ENCODE measurements around the gene CLCN2. TPM values are rescaled to one million over a fixed set of nuclear protein-coding genes. Genes with fewer than 3 reads are reported as not detected.

CLCN2 gene
- polyA plus RNA-seq, 2 of the 4 experiments (the other 2 are of a cell fraction), result 2.2 to 5.4 TPM

- DNase-seq (ENCODE audit: low read depth in 1 of 2, low spot score in 1 of 2) (no peak), FAIRE-seq (no peak), ATAC-seq (no peak)
- Histone ChIP-seq H3K4me3 (no peak overlapping the region), H3K9me3 (no peaks in the 10 kb centered on the region), H3K4me2 (no peak overlapping the region), H3K4me1 (peaks cover 44% of the 10 kb centered on the region), H3K27ac (peak overlapping the region in 1 of 2 experiments; percentile 40; a peak in 1 of 6 replicates)
- POLR2A ChIA-PET, result no interaction called here
- WGBS (ENCODE audit: missing lambda C conversion rate), result 93% methylated on average over 5 of the region's 5 CpGs
- no peak for TF ChIP-seq ZC3H11A (IDR thresholded peaks at IDR 0.05)
- no peak for TF ChIP-seq NFE2L2 (conservative IDR thresholded peaks at IDR 0.05; ENCODE audit: low read length)
- TF ChIP-seq RNF2 (IDR thresholded peaks at IDR 0.05; ENCODE audit: borderline replicate concordance, low read depth), result no peak
- TF ChIP-seq GATA3 (IDR thresholded peaks at IDR 0.05; ENCODE audit: borderline replicate concordance), result no peak
- TF ChIP-seq RAD21 (conservative IDR thresholded peaks at IDR 0.05 in 1 of 2, IDR thresholded peaks at IDR 0.05 in 1 of 2), result no peak
- no peak for TF ChIP-seq HDAC2 (IDR thresholded peaks at IDR 0.05)
- no peak for TF ChIP-seq NR3C1 (IDR thresholded peaks at IDR 0.05)
- TF ChIP-seq USF2 (IDR thresholded peaks at IDR 0.05), result no peak
- TF ChIP-seq KDM5A (IDR thresholded peaks at IDR 0.05), result no peak
- TF ChIP-seq JUNB (IDR thresholded peaks at IDR 0.05), result no peak
- no peak for TF ChIP-seq MAZ (IDR thresholded peaks at IDR 0.05; ENCODE audit: borderline replicate concordance, low read depth, low read length)
- TF ChIP-seq TP53 (CRISPR knock-in tag; IDR thresholded peaks at IDR 0.05), result no peak
- no peak for TF ChIP-seq CHD4 (IDR thresholded peaks at IDR 0.05; ENCODE audit: borderline replicate concordance)
- TF ChIP-seq ZFP36 (IDR thresholded peaks at IDR 0.05; ENCODE audit: borderline replicate concordance, partially characterized antibody), result no peak
- TF ChIP-seq BCL3 (IDR thresholded peaks at IDR 0.05), result no peak
- no peak for TF ChIP-seq HMGXB4 (CRISPR knock-in tag; IDR thresholded peaks at IDR 0.05; ENCODE audit: borderline replicate concordance)
- TF ChIP-seq PHF8 (IDR thresholded peaks at IDR 0.05; ENCODE audit: borderline replicate concordance, low read depth), result no peak
- CTCF ChIA-PET, result interaction anchor here (0.6 kb wide), 1 partner anchor 269 kb away, joined by 3 read pairs; no protein-coding TSS in a partner anchor
These were observed 39.7 kb downstream of the CLCN2 start for GRCh38 chr3:184321666-184322065.

- POLR2A ChIA-PET, result interaction anchor here (1.1 kb wide), 1 partner anchor 129 kb away, joined by 4 read pairs; no protein-coding TSS in a partner anchor
These were observed 41.3 kb downstream of the CLCN2 start for GRCh38 chr3:184320104-184320445.

More at GRCh38 chr3:184320104-184320445, 41.3 kb downstream of the CLCN2 start:
- TF ChIP-seq EP300 (IDR thresholded peaks at IDR 0.05) (no peak), HMGXB4 (CRISPR knock-in tag; IDR thresholded peaks at IDR 0.05; ENCODE audit: borderline replicate concordance) (no peak), ZFP36 (IDR thresholded peaks at IDR 0.05; ENCODE audit: borderline replicate concordance, partially characterized antibody) (no peak), FOSL2 (IDR thresholded peaks at IDR 0.05) (no peak), FOSL2 (CRISPR knock-in tag; IDR thresholded peaks at IDR 0.05) (peak; percentile 68), RCOR1 (IDR thresholded peaks at IDR 0.05; ENCODE audit: low read depth, low read length) (no peak), ZNF302 (CRISPR knock-in tag; IDR thresholded peaks at IDR 0.05) (no peak), RNF2 (IDR thresholded peaks at IDR 0.05; ENCODE audit: borderline replicate concordance, low read depth) (no peak), RARB (CRISPR knock-in tag; IDR thresholded peaks at IDR 0.05) (no peak), MAX (IDR thresholded peaks at IDR 0.05) (0 out of 2 replicates have a peak, but pooled peaks have one; percentile 31), BCL3 (IDR thresholded peaks at IDR 0.05) (no peak), HDAC2 (IDR thresholded peaks at IDR 0.05) (no peak), NFE2L2 (conservative IDR thresholded peaks at IDR 0.05; ENCODE audit: low read length) (no peak), MAFK (IDR thresholded peaks at IDR 0.05; ENCODE audit: partially characterized antibody) (peak; percentile 7), JUNB (IDR thresholded peaks at IDR 0.05) (no peak), HEYL (CRISPR knock-in tag; IDR thresholded peaks at IDR 0.05) (no peak), FOXS1 (CRISPR knock-in tag; IDR thresholded peaks at IDR 0.05) (no peak)
- H3K27ac ChIP-seq, result peak overlapping the region; percentile 85 to 88
- H3K9me3 ChIP-seq, result no peaks in the 10 kb centered on the region
- H3K4me3 ChIP-seq, result peak overlapping the region; percentile 32
- DNase-seq (ENCODE audit: low read depth in 1 of 2, low spot score in 1 of 2), result peak; percentile 88 to 95
- WGBS (ENCODE audit: missing lambda C conversion rate), result no CpG with 5 or more reads among the region's 4 CpGs
- FAIRE-seq, result no peak
- peaks cover 51% of the 10 kb centered on the region for H3K4me1 ChIP-seq
- CTCF ChIA-PET, result interaction anchor here (0.8 to 1.7 kb wide), 4 partner anchors 8 to 34 kb away, joined by 3 to 9 read pairs (median 4); no protein-coding TSS in a partner anchor
- peak overlapping the region; percentile 97 for H3K4me2 ChIP-seq
- peak; percentile 90 for ATAC-seq

All from A549 (cell line).